Measurements from ENCODE around the gene CRYL1. TPM values are rescaled to one million over a fixed set of nuclear protein-coding genes. Genes with fewer than 3 reads are reported as not detected.
A peak's percentile ranks its signal among the peaks of the same experiment; 100 is the strongest.

The CRYL1 gene
- total RNA-seq, 1 donor from 2014 or later, result 3.6 TPM

GRCh38 chr13:20477394-20477793 is 48.3 kb downstream of the CRYL1 start:
- Mint-ChIP-seq H3K27me3 (ENCODE audit: insufficient read depth, low read depth) (peaks cover 8% of the 10 kb centered on the region), H3K9me3 (no peaks in the 10 kb centered on the region), H3K36me3 (no peaks in the 10 kb centered on the region), H3K4me1 (peaks cover 3% of the 10 kb centered on the region), H3K27ac (no peak overlapping the region), H3K4me3 (no peak overlapping the region)
- no peaks in the 10 kb centered on the region for H3K9me3 ChIP-seq (ENCODE audit: low read depth)
- H3K4me1 ChIP-seq, result peaks cover 3% of the 10 kb centered on the region
- no peak overlapping the region for H3K27ac ChIP-seq
- peaks cover 4% of the 10 kb centered on the region for H3F3A ChIP-seq (ENCODE audit: low read depth)
- no peak overlapping the region for H3K4me3 ChIP-seq
- H3K4me2 ChIP-seq, result no peak overlapping the region
- H3K9ac ChIP-seq, result no peak overlapping the region
- no peaks in the 10 kb centered on the region for H3K79me2 ChIP-seq (ENCODE audit: low read depth)
- no peaks in the 10 kb centered on the region for H3K36me3 ChIP-seq
- no peak overlapping the region for H2AFZ ChIP-seq (replicated peaks)
- TF ChIP-seq EZH2 (IDR thresholded peaks at IDR 0.05), result no peak
- no peak for TF ChIP-seq CTCF (IDR thresholded peaks at IDR 0.05)
- no peak for TF ChIP-seq EZH2phosphoT487 (IDR thresholded peaks at IDR 0.05)
- no peak for DNase-seq (ENCODE audit: low spot score)
- H3K27me3 ChIP-seq, result no peaks in the 10 kb centered on the region
- H4K20me1 ChIP-seq (ENCODE audit: low read depth), result no peaks in the 10 kb centered on the region

GRCh38 chr13:20475927-20476691 is 49.5 kb downstream of the CRYL1 start:
- Histone ChIP-seq H3K4me2 (no peak overlapping the region), H2AFZ (replicated peaks) (peak overlapping the region; percentile 34), H3K9me3 (ENCODE audit: low read depth) (no peaks in the 10 kb centered on the region), H3K79me2 (ENCODE audit: low read depth) (no peaks in the 10 kb centered on the region), H3K27ac (no peak overlapping the region), H3F3A (ENCODE audit: low read depth) (peaks cover 4% of the 10 kb centered on the region), H3K27me3 (no peaks in the 10 kb centered on the region), H4K20me1 (ENCODE audit: low read depth) (no peaks in the 10 kb centered on the region), H3K4me1 (peaks cover 3% of the 10 kb centered on the region), H3K9ac (no peak overlapping the region), H3K4me3 (no peak overlapping the region), H3K36me3 (no peaks in the 10 kb centered on the region)
- Mint-ChIP-seq H3K4me1 (peaks cover 3% of the 10 kb centered on the region), H3K9me3 (peaks cover 2% of the 10 kb centered on the region), H3K36me3 (no peaks in the 10 kb centered on the region), H3K4me3 (no peak overlapping the region), H3K27ac (no peak overlapping the region), H3K27me3 (ENCODE audit: insufficient read depth, low read depth) (peaks cover 10% of the 10 kb centered on the region)
- peak; percentile 26 for DNase-seq (ENCODE audit: low spot score)
- TF ChIP-seq CTCF (IDR thresholded peaks at IDR 0.05) (no peak), EZH2phosphoT487 (IDR thresholded peaks at IDR 0.05) (no peak), EZH2 (IDR thresholded peaks at IDR 0.05) (no peak)

- Histone ChIP-seq H3K9me3 (ENCODE audit: low read depth) (no peaks in the 10 kb centered on the region), H3K27me3 (no peaks in the 10 kb centered on the region), H4K20me1 (ENCODE audit: low read depth) (no peaks in the 10 kb centered on the region), H3K79me2 (ENCODE audit: low read depth) (no peaks in the 10 kb centered on the region), H3F3A (ENCODE audit: low read depth) (peaks cover 4% of the 10 kb centered on the region), H3K4me1 (peaks cover 3% of the 10 kb centered on the region), H3K9ac (no peak overlapping the region), H3K4me2 (no peak overlapping the region), H3K36me3 (no peaks in the 10 kb centered on the region), H3K27ac (no peak overlapping the region), H3K4me3 (no peak overlapping the region), H2AFZ (replicated peaks) (no peak overlapping the region)
- Mint-ChIP-seq H3K4me1 (peaks cover 3% of the 10 kb centered on the region), H3K27ac (no peak overlapping the region), H3K36me3 (no peaks in the 10 kb centered on the region), H3K9me3 (peaks cover 2% of the 10 kb centered on the region), H3K4me3 (no peak overlapping the region), H3K27me3 (ENCODE audit: insufficient read depth, low read depth) (peaks cover 10% of the 10 kb centered on the region)
- TF ChIP-seq EZH2 (IDR thresholded peaks at IDR 0.05), result no peak
- TF ChIP-seq CTCF (IDR thresholded peaks at IDR 0.05), result no peak
- TF ChIP-seq EZH2phosphoT487 (IDR thresholded peaks at IDR 0.05), result no peak
- no peak for DNase-seq (ENCODE audit: low spot score)
Measured at GRCh38 chr13:20474515-20474914, 51.1 kb downstream of the CRYL1 start.

Data from neural progenitor cell (in vitro differentiated cells).